Daoy (cell line): ENCODE data around the gene ATP5MC3. TPM values are rescaled to one million over a fixed set of nuclear protein-coding genes. Genes with fewer than 3 reads are reported as not detected.
A peak's percentile ranks its signal among the peaks of the same experiment; 100 is the strongest.
"Not testable (repeated sequence)": the region's sequence is repeated elsewhere in the genome, so short reads cannot be mapped to it uniquely, and the experiment has no call there.

Experiments used
- DNase-seq: peaks from one replicate; pipeline ENCODE4 v3.0.0-alpha.2; 2015; ENCODE audit warnings: low read depth
- total RNA-seq: library from RNA; depleted of rRNA; stranded (reverse); fragments of >200 nt; shearing (Covaris generic); gene quantifications from 2 replicates; pipeline ENCODE4 v1.2.3, GENCODE V29; 2014; rRNA removed

Gene ATP5MC3
- total RNA-seq = 308 and 310 TPM in 2 replicates

- DNase-seq = peak; percentile 96
Measured at GRCh38 chr2:175181104-175181876, at the start of gene ATP5MC3. Gene ATP5MC3, minus strand, starts transcription at chr2:175181710. Its CDS starts 317 bp downstream, at chr2:175181393.

- not testable (repeated sequence) for DNase-seq
Measured at GRCh38 chr2:175228601-175229000, 47.1 kb upstream of the ATP5MC3 start.

- DNase-seq = no peak
Measured at GRCh38 chr2:175228179-175228578, 46.7 kb upstream of the ATP5MC3 start.

GRCh38 chr2:175227393-175227792, 45.9 kb upstream of the ATP5MC3 start:
- no peak for DNase-seq

GRCh38 chr2:175220075-175220474, 38.6 kb upstream of the ATP5MC3 start:
- DNase-seq = no peak

GRCh38 chr2:175218551-175218950, 37.0 kb upstream of the ATP5MC3 start:
- DNase-seq = no peak

GRCh38 chr2:175207741-175208438, 26.4 kb upstream of the ATP5MC3 start:
- DNase-seq = peak; percentile 17

- no peak for DNase-seq
Measured at GRCh38 chr2:175206866-175207265, 25.4 kb upstream of the ATP5MC3 start.

- DNase-seq = peak; percentile 50
Measured at GRCh38 chr2:175205523-175205922, 24.0 kb upstream of the ATP5MC3 start.

- DNase-seq = peak; percentile 63
Measured at GRCh38 chr2:175203621-175204496, 22.3 kb upstream of the ATP5MC3 start.

- no peak for DNase-seq
Measured at GRCh38 chr2:175195012-175195411, 13.5 kb upstream of the ATP5MC3 start.

- no peak for DNase-seq
Measured at GRCh38 chr2:175188761-175189160, 7.3 kb upstream of the ATP5MC3 start.

- peak; percentile 7 for DNase-seq
Measured at GRCh38 chr2:175187378-175187777, 5.9 kb upstream of the ATP5MC3 start.

GRCh38 chr2:175183674-175184073, 2.2 kb upstream of the ATP5MC3 start:
- DNase-seq = no peak

GRCh38 chr2:175181877-175182308, 383 bp upstream of the ATP5MC3 start:
- no peak for DNase-seq

- peak; percentile 51 for DNase-seq
Measured at GRCh38 chr2:175180701-175181103, 808 bp downstream of the ATP5MC3 start.

- DNase-seq = no peak
Measured at GRCh38 chr2:175176624-175177023, 4.9 kb downstream of the ATP5MC3 start.

GRCh38 chr2:175175896-175176295, 5.6 kb downstream of the ATP5MC3 start:
- DNase-seq = peak; percentile 11

GRCh38 chr2:175175320-175175719, 6.2 kb downstream of the ATP5MC3 start:
- DNase-seq = no peak

- no peak for DNase-seq
Measured at GRCh38 chr2:175170659-175171304, 10.7 kb downstream of the ATP5MC3 start.

- DNase-seq = no peak
Measured at GRCh38 chr2:175169191-175169590, 12.3 kb downstream of the ATP5MC3 start.

- no peak for DNase-seq
Measured at GRCh38 chr2:175168564-175168945, 13.0 kb downstream of the ATP5MC3 start.
